ENCODE results near the gene KIF17.

KIF17 gene

GRCh38 chr1:20616847-20617487 lies 100.8 kb downstream of the KIF17 start:
- no peak for DNase-seq

DNA sequence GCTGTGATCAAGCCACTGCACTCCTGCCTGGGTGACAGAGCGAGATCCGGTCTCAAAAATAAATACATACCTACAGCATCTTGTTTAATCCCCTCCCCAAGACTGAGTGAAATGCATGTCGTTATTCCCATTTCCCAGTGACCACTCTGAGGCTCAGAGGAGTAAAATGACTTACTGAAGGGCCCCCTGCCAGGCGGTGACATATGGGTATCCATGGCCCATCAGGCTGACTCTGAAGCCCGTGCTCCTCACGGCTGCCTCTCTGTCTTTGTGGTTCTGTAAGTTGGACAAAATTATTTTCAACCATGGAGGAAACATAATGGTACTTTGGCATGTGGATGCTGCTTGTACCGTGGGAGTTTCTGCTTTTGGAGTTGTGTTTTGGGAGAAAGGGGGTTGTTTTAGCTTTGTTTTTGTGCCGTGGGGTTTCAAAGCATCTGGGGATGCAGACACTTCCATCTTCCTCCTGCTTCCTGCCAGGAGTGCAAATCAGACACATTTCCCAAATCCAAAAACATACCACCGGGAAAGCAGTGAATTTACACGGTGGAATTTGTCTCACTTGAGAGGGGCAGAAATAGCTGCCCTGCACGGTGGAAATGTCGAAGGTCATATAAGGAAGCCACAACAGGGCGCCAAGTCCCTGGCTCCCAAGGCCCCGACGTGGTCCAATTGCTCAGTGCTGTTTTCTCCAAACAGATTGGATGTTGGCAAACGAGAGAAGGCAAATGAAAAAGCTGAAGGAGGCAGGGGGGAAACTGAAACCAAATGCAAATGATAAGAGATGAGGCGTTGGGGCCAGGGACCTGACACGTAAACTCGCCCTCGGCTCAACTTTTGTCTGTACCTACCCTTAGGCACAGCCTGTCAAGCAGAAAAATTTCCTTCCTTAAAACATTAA lies 101.6 kb downstream of the KIF17 start:
- DNase-seq, result no peak

GRCh38 chr1:20614131-20614579 lies 103.7 kb downstream of the KIF17 start:
- DNase-seq, result no peak
